GM19395 (cell line): ENCODE measurements around the gene XRCC5.
"Not testable (repeated sequence)": the region's sequence is repeated elsewhere in the genome, so short reads cannot be mapped to it uniquely, and the experiment has no call there.

Source experiments
- ATAC-seq: cut with Tn5 transposase; IDR thresholded peaks from one replicate; pipeline ENCODE4 v1.9.1; 2021; ENCODE audit warnings: mild to moderate bottlenecking, moderate library complexity; ENCODE audit not compliant: unreplicated experiment

XRCC5 gene

GRCh38 chr2:216192931-216193330 lies 83.8 kb downstream of the XRCC5 start:
- no peak for ATAC-seq

- ATAC-seq: no peak
Measured at GRCh38 chr2:216194013-216194412, 84.9 kb downstream of the XRCC5 start.

- ATAC-seq: no peak
Measured at GRCh38 chr2:216194561-216194960, 85.4 kb downstream of the XRCC5 start.

GRCh38 chr2:216195565-216196029 lies 86.4 kb downstream of the XRCC5 start:
- ATAC-seq: no peak

- ATAC-seq: no peak
Measured at GRCh38 chr2:216201692-216202306, 92.7 kb downstream of the XRCC5 start.

- no peak for ATAC-seq
Measured at GRCh38 chr2:216202626-216203250, 93.6 kb downstream of the XRCC5 start.

GRCh38 chr2:216205486-216205885 lies 96.3 kb downstream of the XRCC5 start:
- ATAC-seq: peak; percentile 2

- ATAC-seq: peak; percentile 90
Measured at GRCh38 chr2:216206041-216206703, 97.0 kb downstream of the XRCC5 start.

- ATAC-seq: no peak
Measured at GRCh38 chr2:216206821-216207220, 97.7 kb downstream of the XRCC5 start.

GRCh38 chr2:216208661-216209060 lies 99.5 kb downstream of the XRCC5 start:
- ATAC-seq: not testable (repeated sequence)

GRCh38 chr2:216210701-216211540 lies 101.8 kb downstream of the XRCC5 start:
- no peak for ATAC-seq

GRCh38 chr2:216211614-216212145 lies 102.5 kb downstream of the XRCC5 start:
- ATAC-seq: no peak

GRCh38 chr2:216214768-216215167 lies 105.6 kb downstream of the XRCC5 start:
- ATAC-seq: no peak

- ATAC-seq: no peak
Measured at GRCh38 chr2:216215658-216216390, 106.7 kb downstream of the XRCC5 start.

GRCh38 chr2:216216951-216217903 lies 108.1 kb downstream of the XRCC5 start:
- peak; percentile 30 for ATAC-seq

- ATAC-seq: peak; percentile 63
Measured at GRCh38 chr2:216217904-216218260, 108.7 kb downstream of the XRCC5 start.

GRCh38 chr2:216219861-216220260 lies 110.7 kb downstream of the XRCC5 start:
- ATAC-seq: no peak

GRCh38 chr2:216220976-216221375 lies 111.8 kb downstream of the XRCC5 start:
- no peak for ATAC-seq

GRCh38 chr2:216221811-216222210 lies 112.7 kb downstream of the XRCC5 start:
- no peak for ATAC-seq
